Stimulated activated naive CD4-positive, alpha-beta T cell treated with Interleukin-2 at 50 U/mL for 16 hours (primary cell): ENCODE results near the gene IST1.
"Not testable (repeated sequence)": the region's sequence is repeated elsewhere in the genome, so short reads cannot be mapped to it uniquely, and the experiment has no call there.

Experiments
- DNase-seq: peaks from one replicate; lab custom pipeline; 2025; lab: John Stamatoyannopoulos, UW

The IST1 gene

GRCh38 chr16:71882505-71883167, 12.7 kb upstream of the IST1 start:
- DNase-seq, result peak; percentile 63

- DNase-seq, result peak; percentile 57
Observed at GRCh38 chr16:71883168-71883848, 12.0 kb upstream of the IST1 start.

GRCh38 chr16:71883849-71884638, 11.3 kb upstream of the IST1 start, which contains the start of gene ZNF821:
TSS of gene ZNF821 (minus strand) at chr16:71884182. CDS start at chr16:71879946, 4,236 bp downstream.
- DNase-seq, result peak; percentile 67

DNA sequence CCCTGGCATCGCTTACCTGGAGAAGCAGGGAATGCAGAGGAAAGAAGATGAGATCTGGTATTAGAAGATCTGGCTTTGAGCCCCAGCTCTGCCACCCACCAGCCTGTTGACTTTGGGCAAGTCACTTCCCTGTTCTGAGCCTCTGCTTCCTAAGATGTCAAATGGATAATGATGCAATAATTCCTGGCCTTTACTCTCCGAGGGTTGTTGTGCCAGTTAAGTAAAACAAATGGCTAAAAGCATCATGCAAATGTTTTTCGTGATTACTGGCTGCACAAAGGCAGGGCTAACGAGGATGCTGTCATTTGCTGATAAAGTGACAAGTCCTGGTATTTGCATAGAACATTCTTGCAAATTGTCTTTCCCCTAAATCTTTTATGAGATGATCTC, 10.1 kb upstream of the IST1 start:
- DNase-seq, result no peak

GRCh38 chr16:71889147-71889546, 6.2 kb upstream of the IST1 start:
- no peak for DNase-seq

DNA sequence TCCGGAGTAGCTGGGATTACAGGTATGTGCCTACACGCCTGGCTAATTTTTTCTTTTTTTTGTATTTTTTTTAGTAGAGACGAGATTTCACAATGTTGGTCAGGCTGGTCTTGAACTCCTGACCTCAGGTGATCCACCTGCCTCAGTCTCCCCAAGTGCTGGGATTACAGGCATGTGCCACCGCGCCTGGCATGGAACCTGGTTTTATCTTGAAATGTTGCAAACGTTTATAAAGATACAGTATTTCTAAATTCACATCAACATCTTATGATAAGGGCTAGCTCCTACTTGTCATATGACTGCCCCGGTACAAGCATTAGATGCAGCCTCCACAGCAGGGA, 1.5 kb upstream of the IST1 start:
- no peak for DNase-seq

GRCh38 chr16:71894229-71894920, 956 bp upstream of the IST1 start:
- DNase-seq, result peak; percentile 18

DNA sequence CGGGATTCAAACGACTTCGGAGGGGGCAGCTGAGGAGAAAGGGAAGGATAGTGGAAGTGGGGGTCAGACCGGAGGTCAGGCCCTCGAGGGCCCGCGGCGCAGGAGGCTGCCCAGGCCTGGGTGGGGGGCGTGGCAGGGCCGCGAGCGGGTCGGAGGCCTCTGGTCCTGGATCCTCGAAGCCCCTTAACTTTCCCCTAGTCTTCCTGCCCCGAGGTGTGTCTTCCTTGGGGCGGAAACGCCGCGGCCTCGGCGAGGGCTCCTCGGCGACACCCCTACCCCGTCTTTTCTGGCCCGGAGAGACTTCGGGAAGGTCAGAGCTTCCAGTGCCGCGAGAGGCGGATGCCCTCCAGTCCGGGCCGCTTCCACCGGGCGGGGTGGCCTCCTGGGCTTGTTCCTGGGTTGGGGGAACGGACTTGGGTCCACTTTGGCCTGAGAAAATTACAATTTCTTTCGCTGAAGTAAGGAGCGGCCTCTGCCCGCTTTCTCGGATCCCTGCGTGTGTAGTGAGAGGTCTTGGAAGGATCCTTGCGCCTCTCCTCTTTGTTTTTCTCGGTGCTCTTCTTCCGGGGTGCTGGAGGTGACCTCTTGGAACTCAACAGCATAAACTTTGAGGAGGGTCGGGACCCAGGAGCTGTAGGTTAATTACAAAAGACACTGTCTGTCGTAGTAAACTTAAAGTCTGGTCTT, 491 bp downstream of the IST1 start:
- peak; percentile 41 for DNase-seq

- no peak for DNase-seq
Observed at GRCh38 chr16:71896764-71897368, 1.5 kb downstream of the IST1 start.

GRCh38 chr16:71899171-71899570, 3.8 kb downstream of the IST1 start:
- DNase-seq, result no peak

- no peak for DNase-seq
Observed at GRCh38 chr16:71902656-71903365, 7.5 kb downstream of the IST1 start.

DNA sequence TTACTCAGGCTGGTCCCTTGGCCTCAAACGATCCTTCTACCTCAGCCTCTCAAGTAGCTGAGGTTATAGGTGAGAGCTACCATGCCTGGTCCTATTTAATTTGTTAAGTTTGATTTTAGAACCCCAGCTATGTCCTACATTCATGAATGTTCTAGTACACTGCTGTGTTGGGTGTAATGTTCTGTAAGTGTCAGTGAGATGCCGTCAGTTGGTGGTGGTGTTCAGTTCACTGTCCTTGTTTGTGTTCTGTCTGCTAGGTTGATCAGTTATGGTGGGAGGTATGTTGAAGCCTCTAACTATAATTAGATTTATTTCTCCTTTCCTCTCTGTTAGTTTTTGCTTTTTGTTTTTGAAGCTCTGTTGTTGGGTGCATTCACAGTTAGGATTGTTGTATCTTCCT, 8.3 kb downstream of the IST1 start:
- no peak for DNase-seq

GRCh38 chr16:71904239-71904638, 8.9 kb downstream of the IST1 start:
- DNase-seq, result no peak

GRCh38 chr16:71905765-71906164, 10.4 kb downstream of the IST1 start:
- not testable (repeated sequence) for DNase-seq

GRCh38 chr16:71911121-71911520, 15.8 kb downstream of the IST1 start:
- DNase-seq, result no peak

- no peak for DNase-seq
Observed at GRCh38 chr16:71912534-71913275, 17.4 kb downstream of the IST1 start.

DNA sequence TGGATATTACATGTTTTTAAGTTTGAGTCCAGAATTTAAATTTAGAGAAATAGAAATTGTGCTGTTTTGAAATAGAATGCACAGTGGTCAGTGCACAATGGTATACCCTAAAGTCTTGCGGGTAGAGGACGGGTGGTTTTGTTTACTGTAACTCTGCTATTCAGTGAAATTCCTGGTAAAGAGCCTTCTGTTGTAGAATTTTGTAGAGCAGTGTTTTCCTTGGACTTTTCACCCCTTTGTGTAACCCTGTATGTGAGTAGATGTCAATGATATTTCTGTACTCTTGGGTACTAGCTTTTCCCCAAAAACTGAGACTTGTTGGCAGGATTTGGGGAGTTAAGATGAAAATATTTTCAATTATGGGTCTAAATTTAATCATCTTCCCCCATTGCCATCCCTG, 19.5 kb downstream of the IST1 start:
- DNase-seq, result no peak

DNA sequence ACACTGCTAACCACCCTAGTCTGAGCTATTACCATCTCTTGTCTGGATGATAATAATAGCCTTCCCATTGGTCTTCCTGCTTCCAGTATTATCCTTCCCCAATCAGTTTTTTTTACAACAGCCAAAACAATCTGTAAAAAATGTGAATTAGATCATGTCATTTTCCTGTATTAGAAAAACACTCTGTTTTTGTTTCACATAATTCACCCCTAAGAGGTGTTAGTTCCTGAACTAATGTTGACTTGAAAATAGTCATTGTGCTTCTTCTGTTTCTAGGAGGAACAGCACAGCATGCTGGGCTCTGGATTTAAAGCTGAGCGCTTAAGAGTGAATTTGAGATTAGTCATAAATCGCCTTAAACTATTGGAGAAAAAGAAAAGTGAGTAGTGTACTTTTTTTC, 20.0 kb downstream of the IST1 start:
- DNase-seq, result no peak

GRCh38 chr16:71916397-71916920, 21.1 kb downstream of the IST1 start:
- DNase-seq, result no peak

DNA sequence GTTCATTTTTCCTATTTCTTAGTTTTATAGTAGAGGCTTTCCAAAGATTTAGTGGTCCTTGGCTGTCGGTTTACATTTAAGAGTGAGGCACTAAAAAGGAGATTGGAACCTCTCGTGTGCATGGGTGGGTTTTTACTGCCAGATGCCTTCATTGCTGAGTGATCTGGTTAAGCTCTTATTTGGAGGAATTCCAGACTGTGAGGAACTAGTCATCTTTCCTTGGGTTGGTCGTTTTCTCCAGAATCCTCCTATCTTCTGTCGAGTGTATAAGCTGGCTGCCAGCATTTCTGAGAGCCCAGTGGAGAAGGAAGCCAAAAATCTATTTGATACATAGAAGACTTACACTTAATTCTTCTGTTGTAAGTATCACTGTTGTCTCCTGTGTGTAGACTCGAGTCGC, 22.6 kb downstream of the IST1 start:
- no peak for DNase-seq
